Measurements from ENCODE around the gene DLX3. TPM values are rescaled to one million over a fixed set of nuclear protein-coding genes. Genes with fewer than 3 reads are reported as not detected.

The DLX3 gene
- total and polyA plus RNA-seq, 2 of the 8 experiments (the other 6 are each of a cell fraction or from before 2014, with no cell fraction given) = 0.15 to 0.20 TPM

DNA sequence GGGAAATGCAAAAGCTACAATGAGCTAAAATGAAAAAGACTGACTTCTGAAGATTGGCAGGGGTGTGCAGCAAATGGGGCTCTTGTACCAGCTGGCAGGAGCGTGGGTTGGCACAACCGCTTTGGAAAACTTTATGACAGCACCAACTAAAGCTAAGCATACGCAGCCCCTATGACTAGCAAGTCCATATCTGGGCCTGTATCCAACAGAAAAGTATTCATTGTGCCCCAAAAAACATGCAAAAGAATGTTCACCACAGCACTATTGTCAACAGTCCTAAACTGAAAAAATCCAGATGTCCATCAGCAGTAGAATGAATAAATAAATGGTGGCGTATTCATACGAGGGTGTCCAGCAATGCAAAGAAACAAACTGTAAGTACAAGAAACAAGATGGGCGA is 38.3 kb upstream of the DLX3 start:
- no peak overlapping the region for H3K27ac ChIP-seq (ENCODE audit: low read depth, low read length)
- no peak overlapping the region for H4K91ac ChIP-seq (replicated peaks; ENCODE audit: insufficient read length, low read length)
- peaks cover 0 to 16% (median 5%) of the 10 kb centered on the region in 4 experiments; a peak in 6 of 7 replicates for H3K4me1 ChIP-seq (replicated peaks in 1 of 4; ENCODE audit: control insufficient read depth in 3 of 4, insufficient read depth in 4 of 4, low read length in 3 of 4)
- no peaks in the 10 kb centered on the region for H3K23me2 ChIP-seq (ENCODE audit: low read depth, low read length)
- ChIA-PET POLR2A (ENCODE audit: partially characterized antibody) (interaction anchor here (2.1 kb wide), 1 partner anchor 23 kb away, joined by 5 read pairs; the partner anchor contains the start of gene ITGA3), CTCF (ENCODE audit: partially characterized antibody) (interaction anchor here (0.7 to 9.1 kb wide), 6 partner anchors 22 to 331 kb away, joined by 3 to 158 read pairs (median 41); partner anchors contain the start of genes ITGA3 and PDK2)
- H3K56ac ChIP-seq (replicated peaks; ENCODE audit: insufficient read length, low read depth, low read length) = no peak overlapping the region
- no peak overlapping the region for H3K18ac ChIP-seq (ENCODE audit: extremely low read depth, low read length)
- no peak overlapping the region for H2BK5ac ChIP-seq (ENCODE audit: low read depth, low read length)
- no peak overlapping the region for H3K23ac ChIP-seq (ENCODE audit: insufficient read length)
- H3K4me3 ChIP-seq (ENCODE audit: extremely low read depth in 1 of 4, insufficient read depth in 2 of 4, low read depth in 3 of 4, low read length in 4 of 4) = no peak overlapping the region
- DNase-seq (ENCODE audit: low read depth in 1 of 2, low spot score in 2 of 2) (no peak), FAIRE-seq (no peak)
- no peak overlapping the region for H2BK20ac ChIP-seq (ENCODE audit: low read length)
- no peak overlapping the region for H3K9ac ChIP-seq (replicated peaks in 1 of 4; ENCODE audit: extremely low read depth in 1 of 4, low read depth in 3 of 4, low read length in 3 of 4)
- H3K14ac ChIP-seq (ENCODE audit: insufficient read length) = no peak overlapping the region
- 0 out of 7 replicates have a peak, but pooled peaks cover 0 to 5% (median 0%) of the 10 kb centered on the region in 4 experiments for H3K27me3 ChIP-seq (replicated peaks in 1 of 4; ENCODE audit: control insufficient read depth in 3 of 4, extremely low read depth in 1 of 4, insufficient read depth in 3 of 4, low read length in 3 of 4)
- H3K4me2 ChIP-seq (ENCODE audit: insufficient read depth in 1 of 2, low read depth in 2 of 2, low read length in 2 of 2) = no peak overlapping the region
- WGBS, 2 experiments (ENCODE audit: extremely low coverage in 1 of 2, insufficient coverage in 1 of 2, insufficient read length in 1 of 2, insufficient replicate concordance in 2 of 2, low coverage in 1 of 2, low lambda C conversion rate in 2 of 2, missing lambda C conversion rate in 1 of 2) = 96% methylated on average over 6 of the region's 6 CpGs; no CpG with 5 or more reads in 1 of the 2 experiments
- no peaks in the 10 kb centered on the region for H3K9me3 ChIP-seq (ENCODE audit: insufficient read depth in 2 of 2, low read depth in 1 of 2, low read length in 1 of 2)
- no peaks in the 10 kb centered on the region for H3K79me1 ChIP-seq (ENCODE audit: low read depth, low read length)
- no peaks in the 10 kb centered on the region for H4K20me1 ChIP-seq (replicated peaks in 1 of 2; ENCODE audit: control insufficient read depth in 1 of 2, insufficient read depth in 2 of 2, low read length in 2 of 2)
- no peak overlapping the region for H2BK12ac ChIP-seq (ENCODE audit: low read depth, low read length)
- no peak overlapping the region for H4K8ac ChIP-seq (ENCODE audit: extremely low read depth, insufficient read depth, low read length)
- H4K5ac ChIP-seq (ENCODE audit: insufficient read length, low read depth, low read length) = no peak overlapping the region
- H2BK15ac ChIP-seq (ENCODE audit: low read length) = no peak overlapping the region
- H3K79me2 ChIP-seq (ENCODE audit: control insufficient read depth in 1 of 2, insufficient read depth in 2 of 2, low read length in 2 of 2) = no peaks in the 10 kb centered on the region
- H3K4ac ChIP-seq (replicated peaks; ENCODE audit: insufficient read length, low read depth, low read length) = no peak overlapping the region
- H3K36me3 ChIP-seq (ENCODE audit: control insufficient read depth in 2 of 4, insufficient read depth in 4 of 4, low read length in 3 of 4) = no peaks in the 10 kb centered on the region
- TF ChIP-seq RNF2 (IDR thresholded peaks at IDR 0.05; ENCODE audit: borderline replicate concordance, low read depth, low read length, missing control alignments, poor library complexity, severe bottlenecking) = no peak
- no peak for TF ChIP-seq NRF1 (IDR thresholded peaks at IDR 0.05; ENCODE audit: low read depth, low read length)
- no peak for TF ChIP-seq PHF8 (conservative IDR thresholded peaks at IDR 0.05; ENCODE audit: low read depth, low read length)
- TF ChIP-seq POLR2AphosphoS5 (IDR thresholded peaks at IDR 0.05; ENCODE audit: low read depth, low read length) = no peak
- no peak for TF ChIP-seq RXRA (IDR thresholded peaks at IDR 0.05; ENCODE audit: insufficient read depth, low read depth, low read length)
- no peak for TF ChIP-seq EGR1 (IDR thresholded peaks at IDR 0.05; ENCODE audit: borderline replicate concordance, low read depth, low read length)
- no peak for TF ChIP-seq SRF (IDR thresholded peaks at IDR 0.05; ENCODE audit: low read depth, low read length)
- TF ChIP-seq CHD1 (IDR thresholded peaks at IDR 0.05; ENCODE audit: low read depth, low read length) = no peak
- no peak for TF ChIP-seq MAFK (IDR thresholded peaks at IDR 0.05; ENCODE audit: low read depth, low read length)
- no peak for TF ChIP-seq GABPA (IDR thresholded peaks at IDR 0.05; ENCODE audit: borderline replicate concordance, insufficient read depth, low read length)
- no peak for TF ChIP-seq KDM4A (IDR thresholded peaks at IDR 0.05; ENCODE audit: low read depth, low read length, severe bottlenecking)
- no peak for TF ChIP-seq RBBP5 (IDR thresholded peaks at IDR 0.05; ENCODE audit: borderline replicate concordance, low read depth, low read length)
- no peak for TF ChIP-seq CREB1 (IDR thresholded peaks at IDR 0.05)
- H2BK120ac ChIP-seq (replicated peaks; ENCODE audit: low read depth, low read length) = no peak overlapping the region
- H2AFZ ChIP-seq (ENCODE audit: low read length) = no peak overlapping the region
- H2AK5ac ChIP-seq (ENCODE audit: low read depth, low read length) = no peak overlapping the region
